Activated CD8-positive, alpha-beta T cell treated with anti-CD3 and anti-CD28 coated beads, Interleukin-2, amount 10 ng/mL, durations not matched to agents 7 days and 5 days (primary cell): Measurements from ENCODE around the gene HSFX1. TPM values are rescaled to one million over a fixed set of nuclear protein-coding genes. Genes with fewer than 3 reads are reported as not detected.
"Not testable (repeated sequence)": the region's sequence is repeated elsewhere in the genome, so short reads cannot be mapped to it uniquely, and the experiment has no call there.

Source experiments
- ATAC-seq: fragments of 150-1000 bp; cut with Tn5 transposase; one replicate; pipeline ENCODE4 v1.10.0; 2021; ENCODE audit warnings: moderate library complexity
- CTCF ChIA-PET: fragments of 350-600 bp; sonication (Branson Sonifier 250); formaldehyde crosslinking; loops from one replicate; lab custom pipeline; 2021; ENCODE audit warnings: antibody characterized with exemption; lab: Charles Lee
- POLR2A ChIA-PET: fragments of 350-600 bp; sonication (Branson Sonifier 250); formaldehyde crosslinking; loops from one replicate; lab custom pipeline; 2021; ENCODE audit warnings: antibody characterized with exemption; lab: Charles Lee
- DNase-seq: peaks from one replicate; pipeline ENCODE4 v3.0.0-alpha.2; 2020
- H3K27ac Mint-ChIP-seq: one replicate; pipeline ENCODE4 v1.8.0; 2021; ENCODE audit warnings: mild to moderate bottlenecking, mixed read lengths
- H3K27me3 Mint-ChIP-seq: one replicate; pipeline ENCODE4 v1.8.0; 2021; ENCODE audit warnings: low read depth, mixed read lengths
- H3K36me3 Mint-ChIP-seq: one replicate; pipeline ENCODE4 v1.8.0; 2021; ENCODE audit warnings: low read depth, mixed read lengths
- H3K4me1 Mint-ChIP-seq: one replicate; pipeline ENCODE4 v1.8.0; 2021; ENCODE audit warnings: low read depth, mixed read lengths
- H3K4me3 Mint-ChIP-seq: one replicate; pipeline ENCODE4 v1.8.0; 2021; ENCODE audit warnings: mild to moderate bottlenecking, mixed read lengths
- H3K9me3 Mint-ChIP-seq: one replicate; pipeline ENCODE4 v1.8.0; 2022; ENCODE audit warnings: mixed read lengths; ENCODE audit not compliant: insufficient read depth
- total RNA-seq, 2 experiments: library from RNA; stranded (reverse); gene quantifications; one replicate each; pipeline ENCODE4 v1.2.3, GENCODE V29; 2021

HSFX1 gene, protein sequence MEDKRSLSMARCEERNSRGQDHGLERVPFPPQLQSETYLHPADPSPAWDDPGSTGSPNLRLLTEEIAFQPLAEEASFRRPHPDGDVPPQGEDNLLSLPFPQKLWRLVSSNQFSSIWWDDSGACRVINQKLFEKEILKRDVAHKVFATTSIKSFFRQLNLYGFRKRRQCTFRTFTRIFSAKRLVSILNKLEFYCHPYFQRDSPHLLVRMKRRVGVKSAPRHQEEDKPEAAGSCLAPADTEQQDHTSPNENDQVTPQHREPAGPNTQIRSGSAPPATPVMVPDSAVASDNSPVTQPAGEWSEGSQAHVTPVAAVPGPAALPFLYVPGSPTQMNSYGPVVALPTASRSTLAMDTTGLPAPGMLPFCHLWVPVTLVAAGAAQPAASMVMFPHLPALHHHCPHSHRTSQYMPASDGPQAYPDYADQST
- under 1 TPM; 0.78 to 0.90 TPM for total RNA-seq

DNA sequence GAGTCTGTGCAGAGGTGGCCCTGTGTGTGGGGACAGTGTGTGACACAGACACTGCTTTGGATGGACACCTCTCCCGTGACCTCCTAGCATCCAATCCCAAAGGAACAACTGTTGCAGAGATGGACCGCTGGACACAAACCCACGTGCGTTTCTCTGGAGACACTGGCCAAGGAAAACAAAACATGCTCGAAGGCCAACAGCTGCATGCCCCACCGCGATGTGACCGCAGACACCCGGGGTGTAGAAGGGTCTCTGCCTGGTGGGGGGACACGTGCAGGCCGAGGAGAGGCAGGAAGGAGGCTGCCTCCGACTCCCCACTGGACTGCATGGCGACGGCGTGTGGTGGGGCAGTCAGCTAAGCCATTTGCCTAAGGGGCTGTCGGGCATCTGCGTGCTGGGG, at the start of gene HSFX1:
Gene HSFX1 (plus strand): TSS at position 301 of the 400 bp plus-strand sequence. CDS start 614 bp downstream, outside the sequence.
- POLR2A ChIA-PET, H3K36me3 Mint-ChIP-seq, ATAC-seq, H3K4me3 Mint-ChIP-seq, CTCF ChIA-PET, H3K9me3 Mint-ChIP-seq, H3K27me3 Mint-ChIP-seq, DNase-seq, H3K27ac Mint-ChIP-seq, H3K4me1 Mint-ChIP-seq: not testable (repeated sequence)

DNA sequence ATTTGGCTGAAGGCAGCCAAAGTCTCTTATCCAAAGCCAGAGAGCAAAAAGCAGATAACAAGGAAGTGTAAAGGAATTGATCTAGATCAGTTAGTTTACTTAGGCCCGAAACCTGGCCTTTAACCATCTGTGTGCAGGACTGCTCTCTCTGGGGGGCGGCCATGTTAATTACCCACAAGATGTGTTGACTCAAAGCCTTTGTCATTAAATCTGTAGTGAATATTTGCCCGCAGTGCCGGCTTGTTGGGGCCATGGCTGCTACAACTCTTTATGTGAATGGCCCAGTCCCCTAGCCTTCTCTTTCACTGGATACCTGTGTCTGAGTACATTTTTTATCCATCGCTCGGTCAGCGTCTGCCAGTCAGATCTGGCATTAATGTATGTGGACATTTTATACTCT, 46.6 kb upstream of the HSFX1 start:
- H3K9me3 Mint-ChIP-seq, H3K4me1 Mint-ChIP-seq, POLR2A ChIA-PET, H3K4me3 Mint-ChIP-seq, ATAC-seq, H3K36me3 Mint-ChIP-seq, DNase-seq, H3K27me3 Mint-ChIP-seq, CTCF ChIA-PET, H3K27ac Mint-ChIP-seq: not testable (repeated sequence)

DNA sequence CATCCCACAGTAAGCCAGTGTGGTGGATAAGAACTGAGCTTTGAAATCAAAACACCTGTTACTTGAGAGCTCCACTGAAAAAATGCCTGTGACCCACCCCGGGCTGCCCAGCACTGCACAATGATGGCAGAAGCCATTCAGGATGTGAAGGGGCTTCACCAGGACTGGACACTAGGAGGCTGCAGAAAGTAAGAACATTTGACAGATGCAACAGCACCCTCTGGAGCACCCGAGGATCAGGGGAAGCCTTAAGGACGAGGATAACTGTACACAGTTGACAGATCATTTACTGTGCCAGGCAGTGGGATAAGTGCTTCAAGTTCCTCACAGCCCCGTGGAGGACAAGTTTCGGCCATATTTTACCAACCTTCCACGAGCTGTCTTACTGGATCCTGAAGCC, 31.6 kb upstream of the HSFX1 start:
- H3K27ac Mint-ChIP-seq, H3K4me3 Mint-ChIP-seq, H3K9me3 Mint-ChIP-seq, H3K27me3 Mint-ChIP-seq, CTCF ChIA-PET, H3K36me3 Mint-ChIP-seq, DNase-seq, ATAC-seq, H3K4me1 Mint-ChIP-seq, POLR2A ChIA-PET: not testable (repeated sequence)

- H3K4me1 Mint-ChIP-seq, CTCF ChIA-PET, DNase-seq, POLR2A ChIA-PET, H3K36me3 Mint-ChIP-seq, H3K27me3 Mint-ChIP-seq, H3K9me3 Mint-ChIP-seq, H3K27ac Mint-ChIP-seq, H3K4me3 Mint-ChIP-seq: not testable (repeated sequence)
- peak; percentile 30 for ATAC-seq
Observed at GRCh38 chrX:149746390-149747007, 27.4 kb upstream of the HSFX1 start.

DNA sequence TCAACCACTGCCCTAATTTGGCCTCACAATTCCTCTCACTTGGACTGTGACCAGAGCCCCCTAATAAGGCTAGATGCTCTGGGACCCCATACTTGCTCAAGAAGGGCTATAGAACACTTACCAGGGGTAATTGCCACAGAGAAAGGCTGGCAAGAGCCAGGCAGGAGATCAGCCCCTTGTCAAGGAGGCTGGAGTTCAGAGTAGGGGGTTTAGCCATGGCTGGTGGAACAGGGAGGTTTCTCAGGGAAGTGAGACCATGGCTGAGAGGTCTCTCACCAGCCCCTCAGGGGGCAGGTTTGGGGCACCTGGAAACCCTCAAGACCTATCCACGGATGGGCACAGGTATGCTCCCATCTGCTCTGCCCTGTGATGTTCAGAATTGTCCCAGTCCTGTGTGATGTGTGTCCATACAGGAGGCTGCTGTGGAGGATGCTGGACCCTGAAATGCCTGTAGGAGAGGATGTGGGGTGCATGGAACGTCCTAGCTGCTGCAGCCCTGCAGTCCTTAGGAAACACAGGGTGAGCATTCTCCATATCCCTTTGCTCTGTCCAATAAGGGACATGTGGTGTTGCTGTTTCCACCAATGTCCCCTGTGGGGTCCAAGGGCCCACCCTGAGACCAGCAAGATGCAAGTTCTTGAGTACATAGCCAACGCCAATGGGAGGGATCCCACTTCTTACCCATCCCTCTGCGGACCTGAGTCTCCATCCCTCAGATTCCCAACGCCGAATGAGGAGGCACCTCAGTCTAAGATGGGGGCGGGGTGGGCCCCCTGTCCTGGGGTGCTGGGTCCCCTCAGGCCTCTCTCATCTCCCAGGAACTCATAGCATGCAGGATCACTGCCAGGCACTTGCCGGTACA, 16.4 kb upstream of the HSFX1 start:
- CTCF ChIA-PET: no interaction called here
- POLR2A ChIA-PET: no interaction called here

GRCh38 chrX:149758068-149758714, 15.7 kb upstream of the HSFX1 start:
- H3K36me3 Mint-ChIP-seq: no peaks in the 10 kb centered on the region
- no peak overlapping the region for H3K4me3 Mint-ChIP-seq
- CTCF ChIA-PET: no interaction called here
- H3K27me3 Mint-ChIP-seq: peaks cover 3% of the 10 kb centered on the region
- H3K4me1 Mint-ChIP-seq: no peaks in the 10 kb centered on the region
- POLR2A ChIA-PET: no interaction called here
- DNase-seq (no peak), ATAC-seq (no peak)
- H3K27ac Mint-ChIP-seq: no peak overlapping the region
- no peaks in the 10 kb centered on the region for H3K9me3 Mint-ChIP-seq

More for the DNA sequence above, 16.4 kb upstream of the HSFX1 start:
- H3K9me3 Mint-ChIP-seq: no peaks in the 10 kb centered on the region
- H3K27ac Mint-ChIP-seq: no peak overlapping the region
- DNase-seq (no peak), ATAC-seq (no peak)
- no peaks in the 10 kb centered on the region for H3K4me1 Mint-ChIP-seq
- H3K36me3 Mint-ChIP-seq: no peaks in the 10 kb centered on the region
- H3K27me3 Mint-ChIP-seq: peaks cover 3% of the 10 kb centered on the region
- H3K4me3 Mint-ChIP-seq: no peak overlapping the region

DNA sequence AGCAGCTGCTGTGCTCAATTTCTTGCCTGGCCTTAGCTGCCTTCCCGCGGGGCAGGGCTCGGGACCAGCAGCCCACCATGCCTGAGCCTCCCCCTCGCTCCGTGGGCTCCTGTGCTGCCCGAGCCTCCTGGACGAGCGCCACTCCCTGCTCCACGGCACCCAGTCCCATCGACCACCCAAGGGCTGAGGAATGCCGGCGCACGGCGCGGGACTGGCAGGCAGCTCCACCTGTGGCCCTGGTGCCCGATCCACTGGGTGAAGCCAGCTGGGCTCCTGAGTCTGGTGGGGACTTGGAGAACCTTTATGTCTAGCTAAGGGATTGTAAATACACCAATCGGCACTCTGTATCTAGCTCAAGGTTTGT, 15.2 kb upstream of the HSFX1 start:
- H3K4me3 Mint-ChIP-seq, ATAC-seq, H3K9me3 Mint-ChIP-seq, H3K27ac Mint-ChIP-seq, CTCF ChIA-PET, H3K4me1 Mint-ChIP-seq, DNase-seq, POLR2A ChIA-PET, H3K27me3 Mint-ChIP-seq, H3K36me3 Mint-ChIP-seq: not testable (repeated sequence)

DNA sequence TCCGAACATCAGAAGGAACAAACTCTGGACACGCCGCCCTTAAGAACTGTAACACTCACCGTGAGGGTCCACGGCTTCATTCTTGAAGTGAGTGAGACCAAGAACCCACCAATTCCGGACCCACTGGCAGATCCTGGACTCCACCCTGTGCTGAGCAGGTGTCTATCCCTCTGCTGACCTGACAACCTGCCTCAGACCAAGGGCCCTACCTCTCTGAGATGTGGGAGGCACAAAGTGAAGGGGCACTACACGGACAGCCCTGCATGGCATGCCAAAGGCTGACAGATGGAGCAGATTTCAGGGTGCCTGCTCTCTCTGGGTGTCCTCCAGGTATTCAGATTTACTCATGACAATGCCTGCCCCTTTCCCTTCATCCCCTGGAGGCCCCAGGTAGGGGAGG, 14.0 kb upstream of the HSFX1 start:
- Mint-ChIP-seq H3K27me3 (peaks cover 5% of the 10 kb centered on the region), H3K9me3 (no peaks in the 10 kb centered on the region), H3K36me3 (no peaks in the 10 kb centered on the region), H3K4me1 (no peaks in the 10 kb centered on the region), H3K4me3 (no peak overlapping the region), H3K27ac (no peak overlapping the region)
- ATAC-seq (no peak), DNase-seq (no peak)
- ChIA-PET CTCF (no interaction called here), POLR2A (no interaction called here)

- ATAC-seq (no peak), DNase-seq (no peak)
- no peak overlapping the region for H3K4me3 Mint-ChIP-seq
- peaks cover 6% of the 10 kb centered on the region for H3K27me3 Mint-ChIP-seq
- ChIA-PET POLR2A (no interaction called here), CTCF (no interaction called here)
- H3K9me3 Mint-ChIP-seq: no peaks in the 10 kb centered on the region
- H3K27ac Mint-ChIP-seq: no peak overlapping the region
- no peaks in the 10 kb centered on the region for H3K36me3 Mint-ChIP-seq
- no peaks in the 10 kb centered on the region for H3K4me1 Mint-ChIP-seq
Observed at GRCh38 chrX:149760965-149761364, 12.9 kb upstream of the HSFX1 start.

DNA sequence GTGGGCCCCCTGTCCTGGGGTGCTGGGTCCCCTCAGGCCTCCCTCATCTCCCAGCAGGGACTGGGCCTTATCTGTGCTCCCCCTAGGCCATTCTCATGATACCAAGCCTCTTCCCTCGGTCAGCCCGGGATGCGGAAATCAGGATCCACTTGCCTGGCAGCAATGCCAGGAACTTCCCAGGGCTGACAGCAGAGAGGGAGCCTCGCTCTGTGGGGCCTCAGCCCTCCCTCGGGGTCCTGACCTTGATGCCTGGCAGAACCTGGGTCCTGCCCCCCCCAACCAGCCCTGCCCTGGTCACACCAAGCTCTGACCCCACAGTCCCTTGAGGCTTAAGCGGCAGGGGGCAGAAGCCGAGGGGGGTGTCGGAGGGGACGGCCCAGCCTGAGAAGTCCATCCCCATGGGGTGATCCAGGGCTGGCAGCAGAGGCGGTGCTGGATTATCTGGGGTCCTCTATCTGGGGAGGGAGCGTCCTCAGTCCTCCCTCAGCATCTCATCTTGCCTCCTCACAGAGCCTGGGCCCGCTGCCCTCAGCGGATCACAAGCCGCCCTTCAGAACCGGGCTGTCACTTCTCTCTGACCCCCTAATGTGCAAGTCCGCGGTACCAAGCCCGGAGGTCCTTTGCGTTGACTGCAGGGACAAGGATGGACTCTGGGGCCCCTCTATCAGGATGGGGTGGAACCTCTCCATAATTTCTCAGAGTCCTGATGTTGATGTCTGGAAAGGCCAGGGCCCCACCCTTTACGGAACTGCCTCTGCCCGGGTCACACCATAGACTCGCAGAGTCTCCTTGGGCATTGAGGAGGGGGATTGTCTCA, 11.8 kb upstream of the HSFX1 start:
- CTCF ChIA-PET, H3K27me3 Mint-ChIP-seq, H3K9me3 Mint-ChIP-seq, DNase-seq, H3K4me1 Mint-ChIP-seq, H3K36me3 Mint-ChIP-seq, POLR2A ChIA-PET, H3K27ac Mint-ChIP-seq, H3K4me3 Mint-ChIP-seq, ATAC-seq: not testable (repeated sequence)
